Natural killer cell (primary cell): ENCODE measurements around the gene HES5. TPM values are rescaled to one million over a fixed set of nuclear protein-coding genes. Genes with fewer than 3 reads are reported as not detected.
A peak's percentile ranks its signal among the peaks of the same experiment; 100 is the strongest.

Experiments
- ATAC-seq, 3 donors: fragments of 150-1000 bp in 2 of 3; fragments of 200-7000 bp in 1 of 3; cut with Tn5 transposase; 1 replicate in 1 of 3; 2 replicates in 2 of 3; pipeline ENCODE4 v1.10.0; 2021; ENCODE audit warnings: mild to moderate bottlenecking in 2 of 3, moderate library complexity in 2 of 3
- DNase-seq, 2 donors: peaks; one replicate each; pipeline versions ENCODE4 v3.0.0 to v3.0.0-alpha.2; 2013 to 2021; ENCODE audit warnings: mixed read lengths in 1 of 2
- H3K27ac ChIP-seq: one replicate; pipeline ENCODE4 v1.5.1; 2013; ENCODE audit warnings: mild to moderate bottlenecking, low read length
- H3K27me3 ChIP-seq: one replicate; pipeline ENCODE4 v1.6.1; 2013; ENCODE audit warnings: low read length; ENCODE audit not compliant: control insufficient read depth, insufficient read depth
- H3K36me3 ChIP-seq: one replicate; pipeline ENCODE4 v1.6.1; 2013; ENCODE audit warnings: low read length; ENCODE audit not compliant: control insufficient read depth, insufficient read depth
- H3K4me1 ChIP-seq: one replicate; pipeline ENCODE4 v1.6.1; 2013; ENCODE audit warnings: low read length; ENCODE audit not compliant: control insufficient read depth, insufficient read depth
- H3K4me3 ChIP-seq: one replicate; pipeline ENCODE4 v1.5.1; 2013; ENCODE audit warnings: low read length
- H3K9me3 ChIP-seq: one replicate; pipeline ENCODE4 v1.6.1; 2013; ENCODE audit warnings: low read length; ENCODE audit not compliant: control insufficient read depth, insufficient read depth
- H3K27ac Mint-ChIP-seq, 2 donors: one replicate each; pipeline ENCODE4 v1.8.0; 2022; ENCODE audit warnings: mild to moderate bottlenecking in 2 of 2, mixed read lengths in 2 of 2, moderate library complexity in 1 of 2
- H3K27me3 Mint-ChIP-seq, 2 donors: one replicate each; pipeline ENCODE4 v1.8.0; 2022; ENCODE audit warnings: low read depth in 2 of 2, mixed read lengths in 2 of 2
- H3K36me3 Mint-ChIP-seq: one replicate; pipeline ENCODE4 v1.8.0; 2022; ENCODE audit warnings: mixed read lengths
- H3K4me1 Mint-ChIP-seq, 2 donors: one replicate each; pipeline ENCODE4 v1.8.0; 2022; ENCODE audit warnings: mixed read lengths in 2 of 2
- H3K4me3 Mint-ChIP-seq: one replicate; pipeline ENCODE4 v1.8.0; 2022; ENCODE audit warnings: mild to moderate bottlenecking, moderate library complexity, mixed read lengths
- H3K9me3 Mint-ChIP-seq, 2 donors: one replicate each; pipeline ENCODE4 v1.8.0; 2022; ENCODE audit warnings: mixed read lengths in 2 of 2
- CTCF ChIP-seq: fragments of 200-600 bp; IDR thresholded peaks from one replicate; pipeline ENCODE4 v1.8.0; 2022; ENCODE audit warnings: antibody characterized with exemption
- WGBS: methylation state at CpG from one replicate; pipeline ENCODE4 v1.1.7; 2013; ENCODE audit warnings: missing lambda C conversion rate; ENCODE audit not compliant: insufficient coverage; 5-methylcytosine and 5-hydroxymethylcytosine counted together
- intact Hi-C: fragments of 100-400 bp; cut with micrococcal nuclease; formaldehyde crosslinking; loops from one replicate; pipeline ENCODE4 v1.14.2; 2022
- total RNA-seq, 4 donors: library from RNA; stranded (reverse); fragments of 120-200 nt in 1 of 4; gene quantifications; one replicate each; pipeline versions ENCODE4 v1.2.3 to v1.2.4, GENCODE V29; 2013 to 2022

Gene HES5
- total RNA-seq, 3 donors from 2014 or later (not counting 1 experiment from before 2014, with no cell fraction given): not detected

- Histone ChIP-seq H3K9me3 (peaks cover 10% of the 10 kb centered on the region), H3K36me3 (peaks cover 15% of the 10 kb centered on the region), H3K27ac (no peak overlapping the region), H3K4me1 (peaks cover 16% of the 10 kb centered on the region), H3K27me3 (no peaks in the 10 kb centered on the region), H3K4me3 (no peak overlapping the region)
- Mint-ChIP-seq H3K4me3 (no peak overlapping the region), H3K36me3 (peaks cover 7% of the 10 kb centered on the region), H3K27ac (no peak overlapping the region), H3K9me3 (peaks cover 0 to 7% of the 10 kb centered on the region in 2 donors), H3K4me1 (peaks cover 8% of the 10 kb centered on the region in 2 donors), H3K27me3 (no peaks in the 10 kb centered on the region)
- ATAC-seq: no peak
- WGBS: 90% methylated on average over 9 of the region's 9 CpGs
- DNase-seq: no peak
- TF ChIP-seq CTCF: no peak
- intact Hi-C loops: no loop called here
Observed at GRCh38 chr1:2486558-2486957, 43.5 kb downstream of the HES5 start.

GRCh38 chr1:2486041-2486440 is 44.0 kb downstream of the HES5 start:
- Histone ChIP-seq H3K27me3 (no peaks in the 10 kb centered on the region), H3K36me3 (peaks cover 15% of the 10 kb centered on the region), H3K4me1 (peaks cover 16% of the 10 kb centered on the region), H3K4me3 (no peak overlapping the region), H3K27ac (no peak overlapping the region), H3K9me3 (peaks cover 10% of the 10 kb centered on the region)
- DNase-seq: no peak
- H3K4me3 Mint-ChIP-seq: no peak overlapping the region
- WGBS: 85% methylated on average over 4 of the region's 4 CpGs
- ATAC-seq: no peak
- H3K27ac Mint-ChIP-seq: no peak overlapping the region
- H3K36me3 Mint-ChIP-seq: peaks cover 7% of the 10 kb centered on the region
- TF ChIP-seq CTCF: no peak
- H3K9me3 Mint-ChIP-seq: peaks cover 0 to 7% of the 10 kb centered on the region in 2 donors
- H3K4me1 Mint-ChIP-seq: peaks cover 8% of the 10 kb centered on the region in 2 donors
- intact Hi-C loops: no loop called here
- no peaks in the 10 kb centered on the region for H3K27me3 Mint-ChIP-seq

- Mint-ChIP-seq H3K27me3 (no peaks in the 10 kb centered on the region), H3K36me3 (peaks cover 5% of the 10 kb centered on the region), H3K4me1 (peaks cover 8% of the 10 kb centered on the region in 2 donors), H3K27ac (no peak overlapping the region), H3K4me3 (no peak overlapping the region), H3K9me3 (peaks cover 0 to 7% of the 10 kb centered on the region in 2 donors)
- DNase-seq (no peak), ATAC-seq (peak in 2 of 3 donors; percentile 44 to 70)
- peaks cover 16% of the 10 kb centered on the region for H3K4me1 ChIP-seq
- WGBS: 75% methylated on average over 16 of the region's 16 CpGs
- no peak overlapping the region for H3K27ac ChIP-seq
- TF ChIP-seq CTCF: no peak
- intact Hi-C loops: no loop called here
- H3K36me3 ChIP-seq: peaks cover 12% of the 10 kb centered on the region
- H3K4me3 ChIP-seq: no peak overlapping the region
- H3K9me3 ChIP-seq: peaks cover 8% of the 10 kb centered on the region
- no peaks in the 10 kb centered on the region for H3K27me3 ChIP-seq
Observed at GRCh38 chr1:2483970-2484369, 46.1 kb downstream of the HES5 start.

- 84% methylated on average over 13 of the region's 13 CpGs for WGBS
- no peaks in the 10 kb centered on the region for H3K27me3 Mint-ChIP-seq
- peak in 2 of 3 donors; percentile 23 to 36 for ATAC-seq
- H3K4me3 Mint-ChIP-seq: no peak overlapping the region
- peaks cover 8% of the 10 kb centered on the region in 2 donors for H3K4me1 Mint-ChIP-seq
- H3K27ac Mint-ChIP-seq: no peak overlapping the region
- DNase-seq: no peak
- Histone ChIP-seq H3K36me3 (peaks cover 6% of the 10 kb centered on the region), H3K27me3 (no peaks in the 10 kb centered on the region), H3K27ac (no peak overlapping the region), H3K9me3 (no peaks in the 10 kb centered on the region), H3K4me1 (peaks cover 16% of the 10 kb centered on the region), H3K4me3 (no peak overlapping the region)
- no peak for TF ChIP-seq CTCF
- intact Hi-C loops: no loop called here
- peaks cover 0 to 2% of the 10 kb centered on the region in 2 donors for H3K9me3 Mint-ChIP-seq
- no peaks in the 10 kb centered on the region for H3K36me3 Mint-ChIP-seq
Observed at GRCh38 chr1:2483026-2483425, 47.0 kb downstream of the HES5 start.
